HL-60 (cell line): ENCODE measurements around the gene TIGD6.

ENCODE experiments used
- GABPA ChIP-seq: IDR thresholded peaks from 2 replicates; pipeline ENCODE4 v1.6.1; 2012; ENCODE audit warnings: low read depth
- POLR2AphosphoS5 ChIP-seq: IDR thresholded peaks from 2 replicates; pipeline ENCODE4 v1.6.1; 2012; ENCODE audit warnings: low read depth
- REST ChIP-seq: IDR thresholded peaks from 2 replicates; pipeline ENCODE4 v1.6.1; 2012; ENCODE audit warnings: low read depth; ENCODE audit not compliant: insufficient replicate concordance
- SPI1 ChIP-seq: IDR thresholded peaks from 2 replicates; pipeline ENCODE4 v1.6.1; 2012; ENCODE audit warnings: low read depth, mild to moderate bottlenecking, borderline replicate concordance
- TF ChIP-seq, protein P1 (sequence below): IDR thresholded peaks from one replicate; pipeline ENCODE4 v1.5.1; 2011; ENCODE audit warnings: low read length, control low read depth, inconsistent platforms; ENCODE audit not compliant: insufficient read depth

GRCh38 chr5:149979896-149980295 is 20.6 kb downstream of the TIGD6 start:
- TF ChIP-seq POLR2AphosphoS5 (no peak), SPI1 (no peak), REST (no peak), GABPA (no peak)
- TF ChIP-seq, protein P1, sequence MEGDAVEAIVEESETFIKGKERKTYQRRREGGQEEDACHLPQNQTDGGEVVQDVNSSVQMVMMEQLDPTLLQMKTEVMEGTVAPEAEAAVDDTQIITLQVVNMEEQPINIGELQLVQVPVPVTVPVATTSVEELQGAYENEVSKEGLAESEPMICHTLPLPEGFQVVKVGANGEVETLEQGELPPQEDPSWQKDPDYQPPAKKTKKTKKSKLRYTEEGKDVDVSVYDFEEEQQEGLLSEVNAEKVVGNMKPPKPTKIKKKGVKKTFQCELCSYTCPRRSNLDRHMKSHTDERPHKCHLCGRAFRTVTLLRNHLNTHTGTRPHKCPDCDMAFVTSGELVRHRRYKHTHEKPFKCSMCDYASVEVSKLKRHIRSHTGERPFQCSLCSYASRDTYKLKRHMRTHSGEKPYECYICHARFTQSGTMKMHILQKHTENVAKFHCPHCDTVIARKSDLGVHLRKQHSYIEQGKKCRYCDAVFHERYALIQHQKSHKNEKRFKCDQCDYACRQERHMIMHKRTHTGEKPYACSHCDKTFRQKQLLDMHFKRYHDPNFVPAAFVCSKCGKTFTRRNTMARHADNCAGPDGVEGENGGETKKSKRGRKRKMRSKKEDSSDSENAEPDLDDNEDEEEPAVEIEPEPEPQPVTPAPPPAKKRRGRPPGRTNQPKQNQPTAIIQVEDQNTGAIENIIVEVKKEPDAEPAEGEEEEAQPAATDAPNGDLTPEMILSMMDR = no peak
